Brain microvascular endothelial cell (primary cell): ENCODE data around the gene ABCC1.
"Not testable (repeated sequence)": the region's sequence is repeated elsewhere in the genome, so short reads cannot be mapped to it uniquely, and the experiment has no call there.

Experiments
- DNase-seq: peaks from one replicate; pipeline ENCODE4 v3.0.0-alpha.2; 2020
- H3K27ac ChIP-seq: fragments of 250-450 bp; sonication (Bioruptor Pico); 2 replicates; pipeline ENCODE4 v1.5.1; 2020; ENCODE audit warnings: mild to moderate bottlenecking, moderate library complexity
- H3K27me3 ChIP-seq: fragments of 250-450 bp; sonication (Bioruptor Pico); replicated peaks from 2 replicates; pipeline ENCODE4 v1.5.1; 2020; ENCODE audit warnings: mild to moderate bottlenecking
- H3K36me3 ChIP-seq: fragments of 250-450 bp; sonication (Bioruptor Pico); replicated peaks from 2 replicates; pipeline ENCODE4 v1.5.1; 2020; ENCODE audit warnings: mild to moderate bottlenecking
- H3K4me3 ChIP-seq: 2 replicates; pipeline ENCODE4 v1.5.1; 2011; ENCODE audit warnings: low read depth, mild to moderate bottlenecking, control low read depth, low read length, moderate library complexity
- CTCF ChIP-seq: IDR thresholded peaks from 2 replicates; pipeline ENCODE4 v1.5.1; 2011; ENCODE audit warnings: low read depth, mild to moderate bottlenecking, moderate library complexity, low read length, control low read depth, inconsistent platforms; ENCODE audit errors: missing control alignments
- in situ Hi-C: cut with HindIII; loops from 2 replicates; pipeline ENCODE4 v1.10.0; 2017; ENCODE audit warnings: low sequenced_read_pairs, low pct_ligation_motif_present

The ABCC1 gene

GRCh38 chr16:15953929-15954813 is 4.8 kb downstream of the ABCC1 start:
- Histone ChIP-seq H3K4me3 (no peak overlapping the region), H3K27ac (no peak overlapping the region), H3K27me3 (no peaks in the 10 kb centered on the region), H3K36me3 (no peaks in the 10 kb centered on the region)
- no peak for TF ChIP-seq CTCF
- no peak for DNase-seq
- in situ Hi-C loops: no loop called here

- in situ Hi-C loops: no loop called here
- Histone ChIP-seq H3K27ac (no peak overlapping the region), H3K27me3 (no peaks in the 10 kb centered on the region), H3K36me3 (no peaks in the 10 kb centered on the region), H3K4me3 (no peak overlapping the region)
- no peak for TF ChIP-seq CTCF
- no peak for DNase-seq
Observed at GRCh38 chr16:15954814-15955151, 5.4 kb downstream of the ABCC1 start.

GRCh38 chr16:15955425-15955824 is 6.0 kb downstream of the ABCC1 start:
- Histone ChIP-seq H3K27ac (no peak overlapping the region), H3K27me3 (no peaks in the 10 kb centered on the region), H3K36me3 (no peaks in the 10 kb centered on the region), H3K4me3 (no peak overlapping the region)
- TF ChIP-seq CTCF: no peak
- DNase-seq: no peak
- in situ Hi-C loops: no loop called here

GRCh38 chr16:15956106-15956505 is 6.7 kb downstream of the ABCC1 start:
- in situ Hi-C loops, H3K27me3 ChIP-seq, DNase-seq, H3K36me3 ChIP-seq, H3K27ac ChIP-seq, H3K4me3 ChIP-seq: not testable (repeated sequence)

GRCh38 chr16:15958703-15959348 is 9.4 kb downstream of the ABCC1 start:
- no peak overlapping the region for H3K27ac ChIP-seq
- H3K4me3 ChIP-seq: no peak overlapping the region
- no peaks in the 10 kb centered on the region for H3K36me3 ChIP-seq
- no peaks in the 10 kb centered on the region for H3K27me3 ChIP-seq
- in situ Hi-C loops: no loop called here
- no peak for TF ChIP-seq CTCF
- no peak for DNase-seq

GRCh38 chr16:15960124-15960971 is 10.9 kb downstream of the ABCC1 start:
- H3K36me3 ChIP-seq: no peaks in the 10 kb centered on the region
- H3K27me3 ChIP-seq: no peaks in the 10 kb centered on the region
- H3K4me3 ChIP-seq: no peak overlapping the region
- no peak for TF ChIP-seq CTCF
- in situ Hi-C loops: no loop called here
- no peak for DNase-seq
- H3K27ac ChIP-seq: no peak overlapping the region
